ENCODE data around the gene NAV3. TPM values are rescaled to one million over a fixed set of nuclear protein-coding genes. Genes with fewer than 3 reads are reported as not detected.

NAV3 gene
- polyA plus RNA-seq, 1 of the 3 experiments (the other 2 are of a cell fraction): 10.5 TPM

- Histone ChIP-seq H4K20me1 (ENCODE audit: insufficient read depth) (no peaks in the 10 kb centered on the region), H3K9me3 (no peaks in the 10 kb centered on the region), H3K27ac (ENCODE audit: low read depth in 2 of 2, low read length in 1 of 2) (no peak overlapping the region), H3K4me3 (ENCODE audit: low read depth in 2 of 2, low read length in 1 of 2) (no peak overlapping the region), H3K9ac (no peak overlapping the region), H3K4me1 (ENCODE audit: control insufficient read depth in 1 of 2, insufficient read depth in 2 of 2, low read depth in 1 of 2, low read length in 1 of 2) (peaks cover 0 to 25% of the 10 kb centered on the region in 2 experiments; a peak in 1 of 4 replicates), H3K27me3 (ENCODE audit: insufficient read depth) (no peaks in the 10 kb centered on the region), H3K36me3 (replicated peaks in 1 of 2; ENCODE audit: control insufficient read depth in 1 of 2, insufficient read depth in 2 of 2, low read length in 1 of 2) (no peaks in the 10 kb centered on the region), H3K9me2 (no peaks in the 10 kb centered on the region), H3K79me2 (ENCODE audit: insufficient read depth) (no peaks in the 10 kb centered on the region), H3F3A (replicated peaks; ENCODE audit: insufficient read depth) (no peaks in the 10 kb centered on the region), H2AFZ (ENCODE audit: low read depth) (no peak overlapping the region), H3K4me2 (no peak overlapping the region)
- WGBS (ENCODE audit: low lambda C conversion rate): 46% methylated on average over 9 of the region's 9 CpGs
- no peak for TF ChIP-seq SIN3A (IDR thresholded peaks at IDR 0.05; ENCODE audit: borderline replicate concordance, low read depth, low read length)
- no peak for TF ChIP-seq TEAD4 (IDR thresholded peaks at IDR 0.05; ENCODE audit: borderline replicate concordance, insufficient read depth)
- TF ChIP-seq FOSL2 (IDR thresholded peaks at IDR 0.05; ENCODE audit: borderline replicate concordance, low read depth): no peak
- TF ChIP-seq IRF3 (IDR thresholded peaks at IDR 0.05; ENCODE audit: low read depth, low read length): no peak
- TF ChIP-seq USF2 (IDR thresholded peaks at IDR 0.05; ENCODE audit: borderline replicate concordance, low read depth, low read length): no peak
- no peak for DNase-seq
- ChIA-PET CTCF (no interaction called here), POLR2A (no interaction called here)
Measured at GRCh38 chr12:77833329-77833728, 2.6 kb downstream of the NAV3 start.

- H3K4me1 ChIP-seq (ENCODE audit: control insufficient read depth in 1 of 2, insufficient read depth in 2 of 2, low read depth in 1 of 2, low read length in 1 of 2): peaks cover 0 to 20% of the 10 kb centered on the region in 2 experiments; a peak in 1 of 4 replicates
- TF ChIP-seq ELF1 (IDR thresholded peaks at IDR 0.05): no peak
- no peak for TF ChIP-seq ZBTB33 (IDR thresholded peaks at IDR 0.05; ENCODE audit: borderline replicate concordance, low read depth)
- H3K4me2 ChIP-seq: no peak overlapping the region
- no peak overlapping the region for H3K4me3 ChIP-seq (ENCODE audit: low read depth in 2 of 2, low read length in 1 of 2)
- H3K9me2 ChIP-seq: no peaks in the 10 kb centered on the region
- POLR2A ChIA-PET: no interaction called here
- H3K36me3 ChIP-seq (replicated peaks in 1 of 2; ENCODE audit: control insufficient read depth in 1 of 2, insufficient read depth in 2 of 2, low read length in 1 of 2): no peaks in the 10 kb centered on the region
- no peak overlapping the region for H3K9ac ChIP-seq
- no peaks in the 10 kb centered on the region for H3K79me2 ChIP-seq (ENCODE audit: insufficient read depth)
- no peaks in the 10 kb centered on the region for H3K27me3 ChIP-seq (ENCODE audit: insufficient read depth)
- H2AFZ ChIP-seq (ENCODE audit: low read depth): no peak overlapping the region
- no peaks in the 10 kb centered on the region for H4K20me1 ChIP-seq (ENCODE audit: insufficient read depth)
- H3F3A ChIP-seq (replicated peaks; ENCODE audit: insufficient read depth): no peaks in the 10 kb centered on the region
- CTCF ChIA-PET: no interaction called here
- 35% methylated on average over 2 of the region's 2 CpGs for WGBS (ENCODE audit: low lambda C conversion rate)
- no peak overlapping the region for H3K27ac ChIP-seq (ENCODE audit: low read depth in 2 of 2, low read length in 1 of 2)
- no peak for DNase-seq
- H3K9me3 ChIP-seq: no peaks in the 10 kb centered on the region
Measured at GRCh38 chr12:77834618-77835017, 3.9 kb downstream of the NAV3 start.
